Epithelial cell of esophagus (primary cell): Measurements from ENCODE around the gene HAUS6.

ENCODE experiments used
- DNase-seq: peaks from one replicate; pipeline ENCODE4 v3.0.0; 2010; ENCODE audit warnings: low read depth
- H3K4me3 ChIP-seq: 2 replicates; pipeline ENCODE4 v1.5.1; 2011; ENCODE audit warnings: mild to moderate bottlenecking, low read length, control low read depth
- TF ChIP-seq, protein P1 (sequence below): IDR thresholded peaks from 2 replicates; pipeline ENCODE4 v1.5.1; 2011; ENCODE audit warnings: low read depth, mild to moderate bottlenecking, low read length, control low read depth, inconsistent platforms; ENCODE audit not compliant: insufficient read depth; ENCODE audit errors: missing control alignments

The HAUS6 gene

DNA sequence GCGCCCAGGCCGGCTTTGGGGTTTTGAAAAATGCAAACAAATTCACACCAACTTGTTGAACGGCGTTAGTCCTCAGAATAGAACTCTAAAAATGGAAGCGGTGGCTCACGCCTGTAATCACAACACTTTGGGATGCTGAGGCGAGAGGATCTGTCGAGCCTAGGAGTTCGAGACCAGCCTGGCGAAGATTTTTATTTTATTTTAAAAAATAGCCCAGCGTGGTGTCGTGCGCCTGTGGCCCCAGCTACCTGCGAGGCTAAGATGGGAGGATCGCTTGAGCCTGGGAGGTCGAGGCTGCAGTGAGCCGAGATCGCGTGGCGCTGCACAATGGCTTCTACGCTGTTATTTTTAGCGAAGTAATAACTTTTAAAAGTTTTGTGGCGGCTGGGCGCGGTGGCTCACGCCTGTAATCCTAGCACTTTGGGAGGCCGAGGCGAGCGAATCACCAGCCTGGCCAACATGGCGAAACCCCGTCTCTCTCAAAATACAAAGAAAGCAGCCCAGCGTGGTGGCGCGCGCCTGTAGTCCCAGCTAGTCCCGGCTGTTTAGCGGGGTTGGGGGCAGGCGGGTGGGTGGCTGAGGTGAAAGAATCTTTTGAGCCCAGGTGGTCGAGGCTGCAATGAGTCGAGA lies 25.3 kb upstream of the HAUS6 start:
- TF ChIP-seq, protein P1, sequence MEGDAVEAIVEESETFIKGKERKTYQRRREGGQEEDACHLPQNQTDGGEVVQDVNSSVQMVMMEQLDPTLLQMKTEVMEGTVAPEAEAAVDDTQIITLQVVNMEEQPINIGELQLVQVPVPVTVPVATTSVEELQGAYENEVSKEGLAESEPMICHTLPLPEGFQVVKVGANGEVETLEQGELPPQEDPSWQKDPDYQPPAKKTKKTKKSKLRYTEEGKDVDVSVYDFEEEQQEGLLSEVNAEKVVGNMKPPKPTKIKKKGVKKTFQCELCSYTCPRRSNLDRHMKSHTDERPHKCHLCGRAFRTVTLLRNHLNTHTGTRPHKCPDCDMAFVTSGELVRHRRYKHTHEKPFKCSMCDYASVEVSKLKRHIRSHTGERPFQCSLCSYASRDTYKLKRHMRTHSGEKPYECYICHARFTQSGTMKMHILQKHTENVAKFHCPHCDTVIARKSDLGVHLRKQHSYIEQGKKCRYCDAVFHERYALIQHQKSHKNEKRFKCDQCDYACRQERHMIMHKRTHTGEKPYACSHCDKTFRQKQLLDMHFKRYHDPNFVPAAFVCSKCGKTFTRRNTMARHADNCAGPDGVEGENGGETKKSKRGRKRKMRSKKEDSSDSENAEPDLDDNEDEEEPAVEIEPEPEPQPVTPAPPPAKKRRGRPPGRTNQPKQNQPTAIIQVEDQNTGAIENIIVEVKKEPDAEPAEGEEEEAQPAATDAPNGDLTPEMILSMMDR = no peak
- DNase-seq = no peak
- peak overlapping the region; percentile 56 for H3K4me3 ChIP-seq

DNA sequence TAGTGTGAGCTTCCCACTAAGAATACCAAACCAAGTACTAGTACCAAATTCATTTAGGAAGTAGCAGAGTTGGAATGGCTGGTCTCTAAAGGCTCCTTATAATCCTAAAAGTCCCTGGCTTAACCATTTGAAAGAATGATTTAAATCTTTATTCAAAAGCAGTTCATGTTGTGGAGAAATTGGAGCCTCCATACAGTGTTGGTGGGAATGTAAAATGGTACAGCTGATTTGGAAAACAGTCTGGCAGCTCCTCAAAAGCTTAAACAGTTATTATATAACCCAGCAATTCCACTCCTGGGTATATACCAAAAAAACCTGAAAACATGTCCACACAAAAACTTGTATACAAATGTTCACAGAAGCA lies 21.7 kb upstream of the HAUS6 start:
- H3K4me3 ChIP-seq = no peak overlapping the region
- no peak for DNase-seq
- TF ChIP-seq, protein P1 = no peak

DNA sequence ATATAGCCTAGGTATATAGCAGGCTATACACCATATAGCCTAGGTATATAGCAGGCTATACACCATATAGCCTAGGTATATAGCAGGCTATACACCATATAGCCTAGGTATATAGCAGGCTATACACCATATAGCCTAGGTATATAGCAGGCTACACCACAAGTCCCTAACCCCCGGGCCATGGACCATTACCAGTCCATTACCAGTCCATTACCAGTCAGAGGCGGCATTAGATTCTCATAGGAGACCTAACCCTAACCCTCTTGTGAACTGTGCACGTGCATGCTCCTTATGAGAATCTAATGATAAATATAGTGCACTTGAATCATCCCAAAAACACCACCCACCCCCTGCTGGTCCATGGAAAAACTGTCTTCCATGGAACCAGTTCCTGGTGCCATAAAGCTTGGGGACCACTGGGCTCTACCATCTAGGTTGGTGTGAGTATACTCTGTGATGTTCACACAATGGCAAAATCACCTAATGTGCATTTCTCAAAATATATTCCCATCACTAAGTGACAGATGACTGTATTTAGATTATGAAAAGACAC lies 19.9 kb upstream of the HAUS6 start:
- TF ChIP-seq, protein P1 = no peak

GRCh38 chr9:19120877-19121276 lies 18.2 kb upstream of the HAUS6 start:
- TF ChIP-seq, protein P1 = no peak
- H3K4me3 ChIP-seq = no peak overlapping the region
- no peak for DNase-seq

More for the DNA sequence above, 19.9 kb upstream of the HAUS6 start:
- no peak overlapping the region for H3K4me3 ChIP-seq
- no peak for DNase-seq

- DNase-seq = peak; percentile 52
- H3K4me3 ChIP-seq = no peak overlapping the region
- TF ChIP-seq, protein P1 = no peak
Observed at GRCh38 chr9:19119801-19120440, 17.2 kb upstream of the HAUS6 start.

GRCh38 chr9:19119246-19119645 lies 16.5 kb upstream of the HAUS6 start:
- H3K4me3 ChIP-seq = no peak overlapping the region
- TF ChIP-seq, protein P1 = no peak

DNA sequence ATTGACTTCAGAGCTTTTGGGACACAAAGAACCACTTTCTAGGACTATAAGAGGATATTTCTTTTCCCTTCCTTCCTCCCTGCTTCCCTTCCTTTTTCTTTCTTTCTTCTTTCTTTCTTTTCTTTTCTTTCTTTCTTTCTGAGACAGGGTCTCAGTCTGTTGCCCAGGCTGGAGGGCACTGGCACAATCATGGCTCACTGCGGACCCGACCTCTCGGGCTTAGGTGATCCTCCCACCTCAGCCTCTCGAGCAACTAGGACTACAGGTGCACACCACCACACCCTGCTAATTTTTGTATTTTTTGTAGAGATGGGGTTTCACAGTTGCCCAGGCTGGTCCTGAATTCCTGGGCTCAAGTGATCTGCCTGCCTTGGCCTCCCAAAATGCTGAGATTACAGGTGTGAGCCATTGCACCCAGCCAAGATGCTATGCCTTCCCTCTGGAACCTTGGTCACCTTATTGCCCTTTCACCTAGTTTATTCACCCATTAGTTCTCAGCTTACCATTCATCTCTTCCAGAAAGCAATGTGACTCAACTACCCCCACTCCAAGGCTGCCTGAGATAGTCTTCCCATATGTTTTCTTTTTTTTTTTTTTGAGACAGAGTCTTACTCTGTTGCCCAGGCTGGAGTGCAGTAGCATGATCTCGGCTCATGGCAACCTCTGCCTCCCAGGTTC lies 14.5 kb upstream of the HAUS6 start:
- peak; percentile 40 for DNase-seq
- TF ChIP-seq, protein P1 = no peak
- H3K4me3 ChIP-seq = no peak overlapping the region

More at GRCh38 chr9:19119246-19119645, 16.5 kb upstream of the HAUS6 start:
- DNase-seq = no peak
